ENCODE data around the gene GIMAP8. TPM values are rescaled to one million over a fixed set of nuclear protein-coding genes. Genes with fewer than 3 reads are reported as not detected.

The GIMAP8 gene
- total RNA-seq, 1 experiment from 2014 or later, result not detected

DNA sequence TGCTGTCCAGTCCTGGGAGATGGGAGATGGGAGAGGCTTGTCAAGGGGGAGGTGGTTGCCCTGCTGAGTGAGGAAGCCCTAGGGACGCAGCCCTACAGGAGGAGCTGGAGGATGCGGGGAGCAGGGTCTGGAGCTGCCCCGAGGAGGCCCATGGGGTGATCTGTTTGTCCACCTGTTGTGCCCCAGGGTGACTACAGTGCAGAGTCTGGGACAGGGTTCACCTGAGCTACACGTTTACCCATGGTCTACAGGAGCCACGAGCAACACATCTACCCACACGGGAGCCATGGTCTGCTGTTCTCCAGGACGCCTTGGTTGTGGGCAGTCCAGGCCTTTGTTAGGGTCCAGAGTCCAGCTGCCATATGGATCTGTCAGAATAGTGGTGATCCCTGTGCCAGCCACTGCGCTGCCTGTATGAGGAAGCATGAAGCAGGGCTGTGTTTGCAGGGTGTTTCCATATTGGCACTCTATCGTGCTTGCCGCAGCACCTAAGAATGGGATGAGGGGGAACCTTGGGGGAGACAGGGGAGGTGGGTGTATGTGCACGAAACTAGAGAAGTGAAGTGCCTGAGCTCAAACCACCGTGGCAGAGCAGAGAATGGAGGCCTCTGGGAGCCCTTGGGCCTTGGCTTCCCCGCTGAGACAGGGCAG lies 47.6 kb upstream of the GIMAP8 start:
- peak overlapping the region; percentile 57 for H2AK5ac ChIP-seq (ENCODE audit: insufficient read length, low read length)
- H3K27me3 Mint-ChIP-seq (ENCODE audit: low read depth), result no peaks in the 10 kb centered on the region
- peaks cover 8% of the 10 kb centered on the region for H3K23me2 ChIP-seq (ENCODE audit: insufficient read length, low read depth, low read length, poor library complexity, severe bottlenecking)
- peak overlapping the region; percentile 2 for H3K4me2 ChIP-seq (ENCODE audit: insufficient read depth, insufficient read length, low read length)
- H4K20me1 ChIP-seq (ENCODE audit: control insufficient read depth, insufficient read depth, insufficient read length), result no peaks in the 10 kb centered on the region
- peak overlapping the region; percentile 70 for H2BK5ac ChIP-seq (ENCODE audit: insufficient read length, low read length)
- H3K4me1 ChIP-seq (ENCODE audit: insufficient read depth, low read length), result peaks cover 46% of the 10 kb centered on the region
- peak overlapping the region; percentile 82 for H4K5ac ChIP-seq (ENCODE audit: insufficient read length, low read depth, low read length)
- H3K27ac ChIP-seq (ENCODE audit: insufficient read length, low read depth, low read length), result peak overlapping the region; percentile 91
- H3K9me3 ChIP-seq (ENCODE audit: control insufficient read depth, low read depth, low read length), result no peaks in the 10 kb centered on the region
- no peaks in the 10 kb centered on the region for H3K27me3 ChIP-seq (ENCODE audit: insufficient read depth, low read length)
- WGBS (ENCODE audit: extremely low coverage, insufficient read length, low lambda C conversion rate), result no CpG with 5 or more reads among the region's 13 CpGs
- H3K9ac ChIP-seq (ENCODE audit: extremely low read depth, insufficient read length, low read length), result peak overlapping the region; percentile 1
- H4K91ac ChIP-seq (ENCODE audit: insufficient read length, low read depth, low read length), result peak overlapping the region; percentile 72
- TF ChIP-seq, protein P1, sequence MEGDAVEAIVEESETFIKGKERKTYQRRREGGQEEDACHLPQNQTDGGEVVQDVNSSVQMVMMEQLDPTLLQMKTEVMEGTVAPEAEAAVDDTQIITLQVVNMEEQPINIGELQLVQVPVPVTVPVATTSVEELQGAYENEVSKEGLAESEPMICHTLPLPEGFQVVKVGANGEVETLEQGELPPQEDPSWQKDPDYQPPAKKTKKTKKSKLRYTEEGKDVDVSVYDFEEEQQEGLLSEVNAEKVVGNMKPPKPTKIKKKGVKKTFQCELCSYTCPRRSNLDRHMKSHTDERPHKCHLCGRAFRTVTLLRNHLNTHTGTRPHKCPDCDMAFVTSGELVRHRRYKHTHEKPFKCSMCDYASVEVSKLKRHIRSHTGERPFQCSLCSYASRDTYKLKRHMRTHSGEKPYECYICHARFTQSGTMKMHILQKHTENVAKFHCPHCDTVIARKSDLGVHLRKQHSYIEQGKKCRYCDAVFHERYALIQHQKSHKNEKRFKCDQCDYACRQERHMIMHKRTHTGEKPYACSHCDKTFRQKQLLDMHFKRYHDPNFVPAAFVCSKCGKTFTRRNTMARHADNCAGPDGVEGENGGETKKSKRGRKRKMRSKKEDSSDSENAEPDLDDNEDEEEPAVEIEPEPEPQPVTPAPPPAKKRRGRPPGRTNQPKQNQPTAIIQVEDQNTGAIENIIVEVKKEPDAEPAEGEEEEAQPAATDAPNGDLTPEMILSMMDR (conservative IDR thresholded peaks at IDR 0.05), result no peak
- H4K8ac ChIP-seq (replicated peaks; ENCODE audit: insufficient read length, low read depth, low read length), result no peak overlapping the region
- H3K9me3 Mint-ChIP-seq, result no peaks in the 10 kb centered on the region; a peak in 1 of 5 replicates
- no peak overlapping the region for H2BK15ac ChIP-seq (ENCODE audit: low read depth, low read length)
- peak overlapping the region; percentile 94 for H3K18ac ChIP-seq (ENCODE audit: insufficient read length, low read depth, low read length)
- DNase-seq, result no peak
- no peaks in the 10 kb centered on the region for H3K79me2 ChIP-seq (ENCODE audit: insufficient read depth, low read length)
- peak overlapping the region; percentile 21 to 61 for H3K4me3 Mint-ChIP-seq
- no peak overlapping the region for H3T11ph ChIP-seq (ENCODE audit: low read length)
- H3K4ac ChIP-seq (ENCODE audit: low read depth, low read length), result peak overlapping the region; percentile 86; the same call in 1 of the 2 replicates
- H2BK12ac ChIP-seq (ENCODE audit: insufficient read length, low read depth, low read length), result peak overlapping the region; percentile 5
- H3K36me3 Mint-ChIP-seq (ENCODE audit: insufficient read depth in 1 of 3, low read depth in 3 of 3), result peaks cover 15 to 19% (median 17%) of the 10 kb centered on the region in 3 experiments
- no peak overlapping the region for H3K23ac ChIP-seq (ENCODE audit: insufficient read length, low read depth, low read length)
- no peak overlapping the region for H2BK120ac ChIP-seq (ENCODE audit: low read depth, low read length, poor library complexity, severe bottlenecking)
- H3K79me1 ChIP-seq (ENCODE audit: insufficient read depth, low read depth, low read length, poor library complexity, severe bottlenecking), result no peaks in the 10 kb centered on the region
- H2BK20ac ChIP-seq (ENCODE audit: low read depth, low read length, poor library complexity, severe bottlenecking), result no peak overlapping the region
- H3K56ac ChIP-seq (ENCODE audit: insufficient read length, low read depth, low read length), result peak overlapping the region; percentile 60
- H3K14ac ChIP-seq (ENCODE audit: insufficient read depth, low read length), result peak overlapping the region; percentile 74
- H2AFZ ChIP-seq (ENCODE audit: low read length), result no peak overlapping the region
- H3K4me1 Mint-ChIP-seq, result peaks cover 80 to 81% of the 10 kb centered on the region in 2 experiments
- H3K27ac Mint-ChIP-seq, result peak overlapping the region; percentile 99

Data from H9 (cell line).